ENCODE data around the gene CTNNBIP1.

CTNNBIP1 gene

GRCh38 chr1:9904596-9904995 is 5.5 kb downstream of the CTNNBIP1 start:
- no peak for DNase-seq (ENCODE audit: low read depth in 2 of 2)

GRCh38 chr1:9903801-9904527 is 6.1 kb downstream of the CTNNBIP1 start:
- no peak for DNase-seq (ENCODE audit: low read depth in 2 of 2)

- no peak for DNase-seq (ENCODE audit: low read depth in 2 of 2)
Observed at GRCh38 chr1:9902060-9902452, 8.0 kb downstream of the CTNNBIP1 start.

GRCh38 chr1:9901148-9902059 is 8.7 kb downstream of the CTNNBIP1 start:
- no peak for DNase-seq (ENCODE audit: low read depth in 2 of 2)

GRCh38 chr1:9900142-9901043 is 9.7 kb downstream of the CTNNBIP1 start:
- no peak for DNase-seq (ENCODE audit: low read depth in 2 of 2)

GRCh38 chr1:9894115-9894514 is 16.0 kb downstream of the CTNNBIP1 start:
- no peak for DNase-seq (ENCODE audit: low read depth in 2 of 2)

- no peak for DNase-seq (ENCODE audit: low read depth in 2 of 2)
Observed at GRCh38 chr1:9892563-9893528, 17.2 kb downstream of the CTNNBIP1 start.

- no peak for DNase-seq (ENCODE audit: low read depth in 2 of 2)
Observed at GRCh38 chr1:9891207-9891606, 18.9 kb downstream of the CTNNBIP1 start.

GRCh38 chr1:9890224-9890731 is 19.8 kb downstream of the CTNNBIP1 start:
- no peak for DNase-seq (ENCODE audit: low read depth in 2 of 2)

- DNase-seq (ENCODE audit: low read depth in 2 of 2), result no peak
Observed at GRCh38 chr1:9889411-9889810, 20.7 kb downstream of the CTNNBIP1 start.

GRCh38 chr1:9888886-9889285 is 21.2 kb downstream of the CTNNBIP1 start:
- no peak for DNase-seq (ENCODE audit: low read depth in 2 of 2)

- DNase-seq (ENCODE audit: low read depth in 2 of 2), result no peak
Observed at GRCh38 chr1:9887070-9887469, 23.0 kb downstream of the CTNNBIP1 start.

GRCh38 chr1:9886092-9886742 is 23.9 kb downstream of the CTNNBIP1 start:
- no peak for DNase-seq (ENCODE audit: low read depth in 2 of 2)

- no peak for DNase-seq (ENCODE audit: low read depth in 2 of 2)
Observed at GRCh38 chr1:9884805-9885204, 25.3 kb downstream of the CTNNBIP1 start.

GRCh38 chr1:9883585-9884449 is 26.3 kb downstream of the CTNNBIP1 start:
- DNase-seq (ENCODE audit: low read depth in 2 of 2), result no peak

GRCh38 chr1:9882945-9883303 is 27.1 kb downstream of the CTNNBIP1 start:
- no peak for DNase-seq (ENCODE audit: low read depth in 2 of 2)

GRCh38 chr1:9882296-9882944 is 27.6 kb downstream of the CTNNBIP1 start:
- no peak for DNase-seq (ENCODE audit: low read depth in 2 of 2)

- DNase-seq (ENCODE audit: low read depth in 2 of 2), result no peak
Observed at GRCh38 chr1:9881838-9882249, 28.2 kb downstream of the CTNNBIP1 start.

GRCh38 chr1:9878404-9878803 is 31.7 kb downstream of the CTNNBIP1 start:
- no peak for DNase-seq (ENCODE audit: low read depth in 2 of 2)
